IPS-11a (cell line): Measurements from ENCODE around the gene REEP3.
"Not testable (repeated sequence)": the region's sequence is repeated elsewhere in the genome, so short reads cannot be mapped to it uniquely, and the experiment has no call there.

Experiments used
- H3K4me3 ChIP-seq: one replicate; pipeline ENCODE4 v1.5.1; 2013; ENCODE audit warnings: low read depth, low read length, control low read depth

Gene REEP3

DNA sequence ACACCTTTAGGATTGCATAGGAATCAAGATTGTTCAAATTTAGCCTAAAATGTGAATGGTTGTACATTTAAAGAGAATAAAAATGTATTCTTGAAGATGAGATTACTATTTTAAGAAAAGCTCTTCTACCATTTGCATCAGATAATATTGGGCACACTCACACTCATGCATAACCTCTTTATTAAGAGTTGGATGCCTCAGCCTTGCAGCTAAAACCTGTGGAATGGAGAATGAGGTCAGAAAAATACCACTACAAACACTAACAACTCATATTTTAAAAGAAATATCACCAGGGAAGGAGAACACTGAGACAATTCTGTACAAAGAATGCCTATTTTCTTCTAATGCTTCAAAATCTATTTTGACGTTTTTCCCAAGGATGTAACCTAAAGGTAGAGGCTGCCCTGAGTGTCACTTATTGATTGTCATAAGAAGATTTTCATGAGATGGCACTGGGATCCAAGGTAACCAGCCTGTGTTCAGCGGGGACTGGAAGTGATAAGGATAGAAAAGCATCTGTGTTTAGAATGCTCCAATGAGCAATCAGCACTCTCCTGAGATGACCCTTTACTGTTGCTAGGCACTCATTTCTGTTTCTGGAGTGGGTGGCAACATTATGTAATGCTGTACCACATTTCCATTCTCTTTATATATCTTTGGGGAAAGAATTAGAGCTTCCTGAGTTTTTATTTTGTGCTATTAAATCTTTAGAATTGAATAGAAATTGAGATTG is 26.6 kb downstream of the REEP3 start:
- no peak overlapping the region for H3K4me3 ChIP-seq

DNA sequence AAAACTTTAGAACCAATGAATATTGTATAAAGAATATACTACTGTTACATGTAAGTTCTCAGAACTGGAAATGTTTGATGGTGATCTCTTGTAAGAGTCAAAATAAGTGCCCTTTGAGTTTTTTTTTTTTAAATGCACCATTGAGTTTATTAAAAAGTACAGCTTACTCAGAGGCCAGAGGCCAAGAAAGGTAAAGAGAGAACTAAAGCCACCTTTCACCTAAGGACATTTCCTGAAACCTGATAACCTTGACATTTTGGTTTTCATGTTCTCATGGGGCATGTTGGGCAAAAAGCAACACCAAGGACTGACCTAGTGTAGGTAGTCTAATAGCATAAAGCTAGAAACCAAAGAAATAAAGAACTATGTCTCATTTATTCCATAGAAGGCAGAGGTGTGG is 27.7 kb downstream of the REEP3 start:
- H3K4me3 ChIP-seq: no peak overlapping the region

DNA sequence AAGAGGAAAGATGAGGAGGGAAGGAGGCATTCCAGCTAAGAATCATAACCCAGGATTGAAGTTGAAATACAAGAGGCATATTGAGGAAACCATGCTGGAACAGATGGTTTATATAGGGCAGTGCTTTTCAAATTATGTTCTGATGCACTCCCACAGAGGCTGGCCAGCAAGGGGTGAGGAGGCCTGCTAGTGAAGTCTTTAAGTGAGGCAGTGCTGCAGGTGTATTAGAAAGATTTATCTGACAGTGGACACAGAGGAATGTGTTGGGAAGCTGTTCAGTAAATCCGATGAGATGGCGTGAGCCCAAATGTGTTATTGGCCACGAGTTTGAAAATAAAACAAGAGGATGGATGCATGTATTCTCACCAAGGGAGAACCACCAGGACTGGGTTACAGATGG is 28.6 kb downstream of the REEP3 start:
- no peak overlapping the region for H3K4me3 ChIP-seq

- H3K4me3 ChIP-seq: no peak overlapping the region
Observed at GRCh38 chr10:63553031-63553430, 31.8 kb downstream of the REEP3 start.

DNA sequence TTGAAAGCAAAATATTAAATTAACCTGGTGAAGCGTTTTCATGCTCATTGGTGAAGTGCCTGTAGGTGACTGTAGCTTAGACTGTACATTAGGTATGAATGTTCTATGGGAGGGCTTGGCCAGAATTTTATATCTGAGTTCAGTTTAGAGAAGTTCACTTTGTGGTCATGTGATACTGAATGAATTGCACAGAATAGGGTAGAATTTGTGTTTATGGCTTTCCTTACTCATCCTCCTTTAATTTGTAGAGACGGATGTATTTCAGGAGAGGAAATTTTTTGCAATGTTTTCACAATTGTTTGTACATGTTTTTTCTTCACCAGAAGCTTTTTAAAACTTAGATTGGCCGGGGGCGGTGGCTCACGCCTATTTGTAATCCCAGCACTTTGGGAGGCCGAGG is 32.3 kb downstream of the REEP3 start:
- no peak overlapping the region for H3K4me3 ChIP-seq

DNA sequence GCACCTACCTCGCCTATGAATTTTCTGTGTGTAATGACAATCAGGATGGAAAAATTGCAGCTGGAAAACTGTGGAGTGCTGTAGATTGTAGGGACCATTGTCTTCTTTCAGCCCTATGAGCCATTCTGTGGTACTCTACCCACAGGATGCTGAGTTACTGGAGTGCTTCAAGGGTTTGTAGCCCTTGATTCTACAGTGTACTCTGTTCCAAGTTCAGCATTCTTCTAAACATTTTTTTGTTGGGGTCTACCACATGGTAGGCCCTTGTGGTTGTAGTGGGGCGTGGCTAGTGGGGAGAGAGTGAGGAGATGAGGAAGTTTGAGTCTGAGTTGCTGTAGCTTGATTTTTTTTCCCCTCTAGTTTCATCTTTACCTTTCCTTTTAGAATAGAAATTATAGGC is 33.5 kb downstream of the REEP3 start:
- H3K4me3 ChIP-seq: no peak overlapping the region

- no peak overlapping the region for H3K4me3 ChIP-seq
Observed at GRCh38 chr10:63555330-63555729, 34.1 kb downstream of the REEP3 start.

DNA sequence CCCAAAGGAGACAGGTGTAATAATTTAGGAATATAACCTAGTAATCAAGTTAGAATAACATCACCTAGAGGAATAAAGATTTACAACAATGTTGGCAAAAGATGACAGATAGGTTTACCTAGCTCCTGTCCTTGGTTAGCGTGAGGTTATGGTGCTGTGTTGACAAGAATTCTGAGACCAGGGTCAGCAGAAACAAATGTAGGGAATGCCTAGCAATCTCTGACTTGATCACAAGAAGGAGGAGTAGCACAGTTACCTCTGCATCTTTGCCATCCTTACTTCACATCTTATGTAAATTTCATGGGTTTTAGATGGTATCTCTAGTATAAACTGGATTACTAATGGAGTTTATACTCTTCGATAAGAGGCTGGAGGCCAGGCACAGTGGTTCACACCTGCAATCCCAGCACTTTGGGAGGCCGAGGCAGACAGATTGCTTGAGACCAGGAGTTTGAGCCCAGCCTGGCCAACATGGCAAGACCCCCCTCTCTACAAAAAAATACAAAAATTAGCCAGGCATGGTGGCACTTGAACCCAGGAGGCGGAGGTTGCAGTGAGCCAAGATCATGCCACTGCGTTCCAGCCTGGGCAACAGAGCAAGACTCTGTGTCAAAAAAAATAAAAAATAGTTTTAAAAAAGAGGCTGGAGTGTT is 37.1 kb downstream of the REEP3 start:
- H3K4me3 ChIP-seq: no peak overlapping the region

DNA sequence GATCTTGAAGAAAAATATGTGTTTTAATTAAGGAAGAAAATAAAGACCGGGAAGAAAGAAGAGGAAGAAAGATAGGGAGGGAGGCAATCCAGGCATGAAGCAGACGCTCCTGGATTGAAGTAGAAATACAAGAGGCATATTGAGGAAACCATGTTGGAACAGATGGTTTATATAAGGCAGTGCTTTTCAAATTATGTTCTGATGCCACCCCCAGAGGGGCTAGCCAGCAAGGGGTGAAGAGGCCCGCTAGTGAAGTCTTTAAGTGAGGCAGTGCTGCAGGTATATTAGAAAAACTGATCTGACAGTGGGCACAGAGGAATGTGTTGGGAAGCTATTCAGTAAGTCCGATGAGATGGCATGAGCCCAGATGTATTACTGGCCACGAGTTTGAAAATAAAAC is 40.1 kb downstream of the REEP3 start:
- no peak overlapping the region for H3K4me3 ChIP-seq

DNA sequence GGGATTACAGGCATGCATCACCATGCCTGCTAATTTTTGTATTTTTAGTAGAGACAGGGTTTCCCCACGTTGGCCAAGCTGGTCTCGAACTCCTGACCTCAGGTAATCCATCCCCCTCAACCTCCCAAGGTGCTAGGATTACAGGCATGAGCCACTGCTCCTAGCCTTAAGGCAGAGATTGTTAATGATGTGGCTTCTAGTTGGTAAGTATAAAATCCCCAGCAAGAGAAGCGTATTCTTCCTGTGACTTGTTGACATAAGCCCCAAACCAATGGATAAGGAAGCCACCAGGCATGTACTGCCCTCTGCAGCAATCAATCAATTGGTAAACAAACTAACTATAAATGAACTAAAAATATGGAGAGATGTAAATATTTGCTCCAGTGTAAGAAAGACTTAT is 41.2 kb downstream of the REEP3 start:
- no peak overlapping the region for H3K4me3 ChIP-seq

DNA sequence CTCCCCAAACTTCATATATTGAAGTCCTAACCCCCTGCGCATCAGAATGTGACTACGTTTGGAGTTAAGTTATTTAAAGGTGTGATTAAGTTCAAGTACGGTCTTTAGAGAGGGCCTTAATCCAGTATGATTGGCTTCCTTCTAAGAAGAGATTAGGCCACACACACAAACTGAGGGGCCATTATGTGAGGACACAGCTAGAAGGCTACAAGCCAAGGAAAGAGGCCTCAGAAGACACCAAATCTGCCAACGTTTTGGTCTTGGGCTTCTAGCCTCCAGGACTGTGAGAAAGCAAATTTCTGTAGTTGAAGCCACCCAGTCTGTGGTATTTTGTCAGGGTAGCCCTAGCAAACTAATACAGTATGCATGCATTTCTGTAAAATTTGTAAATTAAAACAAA is 41.7 kb downstream of the REEP3 start:
- no peak overlapping the region for H3K4me3 ChIP-seq

GRCh38 chr10:63563623-63564022 is 42.4 kb downstream of the REEP3 start:
- no peak overlapping the region for H3K4me3 ChIP-seq

DNA sequence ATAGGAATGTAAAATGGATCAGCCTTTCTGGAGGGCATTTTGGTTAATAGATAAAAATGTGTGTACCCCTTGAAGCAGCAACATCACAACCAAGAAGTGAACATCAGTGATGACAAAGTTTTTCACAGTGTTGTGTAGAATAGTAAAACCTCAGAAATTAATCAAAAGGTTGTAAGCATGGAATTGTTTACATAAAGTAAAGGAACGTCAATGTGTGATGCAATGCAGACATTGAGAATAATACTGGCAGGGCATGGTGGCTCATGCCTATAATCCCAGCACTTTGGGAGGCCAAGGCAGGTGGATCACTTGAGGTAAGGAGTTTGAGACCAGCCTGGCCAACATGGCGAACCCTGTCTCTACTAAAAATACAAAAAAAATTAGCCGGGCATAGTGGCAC is 43.5 kb downstream of the REEP3 start:
- not testable (repeated sequence) for H3K4me3 ChIP-seq

DNA sequence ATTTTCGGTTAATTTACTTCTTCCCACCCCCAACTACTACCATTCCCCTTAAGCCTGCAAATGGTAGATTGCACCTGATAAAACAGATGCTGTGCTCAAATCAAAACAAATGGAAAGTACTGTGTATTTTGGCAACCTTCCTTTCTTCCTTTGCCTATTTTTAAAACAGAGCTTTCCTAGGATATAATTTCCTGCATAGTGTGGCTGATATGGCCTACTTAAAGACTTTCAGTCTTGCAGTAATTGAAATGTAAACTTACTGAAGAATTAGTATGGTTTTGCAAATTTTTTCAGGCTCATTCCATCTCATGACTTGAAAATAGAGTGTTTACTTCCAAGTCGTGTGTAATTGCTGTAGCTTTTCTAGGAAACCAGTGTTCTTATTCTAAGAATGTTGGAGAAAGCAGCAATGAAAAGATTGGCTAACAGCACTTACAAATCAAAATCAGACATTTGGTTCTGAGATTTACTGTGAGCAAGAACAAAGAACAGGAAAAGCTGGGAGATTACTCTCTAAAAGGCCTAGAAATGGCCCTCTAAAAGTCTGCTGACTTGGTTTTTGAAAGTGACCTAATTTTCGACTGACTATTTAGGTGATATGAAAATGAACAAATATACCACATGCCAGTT is 52.0 kb downstream of the REEP3 start:
- no peak overlapping the region for H3K4me3 ChIP-seq

GRCh38 chr10:63574011-63574410 is 52.8 kb downstream of the REEP3 start:
- no peak overlapping the region for H3K4me3 ChIP-seq

- H3K4me3 ChIP-seq: no peak overlapping the region
Observed at GRCh38 chr10:63576501-63576900, 55.3 kb downstream of the REEP3 start.

GRCh38 chr10:63578501-63578900 is 57.3 kb downstream of the REEP3 start:
- H3K4me3 ChIP-seq: no peak overlapping the region

DNA sequence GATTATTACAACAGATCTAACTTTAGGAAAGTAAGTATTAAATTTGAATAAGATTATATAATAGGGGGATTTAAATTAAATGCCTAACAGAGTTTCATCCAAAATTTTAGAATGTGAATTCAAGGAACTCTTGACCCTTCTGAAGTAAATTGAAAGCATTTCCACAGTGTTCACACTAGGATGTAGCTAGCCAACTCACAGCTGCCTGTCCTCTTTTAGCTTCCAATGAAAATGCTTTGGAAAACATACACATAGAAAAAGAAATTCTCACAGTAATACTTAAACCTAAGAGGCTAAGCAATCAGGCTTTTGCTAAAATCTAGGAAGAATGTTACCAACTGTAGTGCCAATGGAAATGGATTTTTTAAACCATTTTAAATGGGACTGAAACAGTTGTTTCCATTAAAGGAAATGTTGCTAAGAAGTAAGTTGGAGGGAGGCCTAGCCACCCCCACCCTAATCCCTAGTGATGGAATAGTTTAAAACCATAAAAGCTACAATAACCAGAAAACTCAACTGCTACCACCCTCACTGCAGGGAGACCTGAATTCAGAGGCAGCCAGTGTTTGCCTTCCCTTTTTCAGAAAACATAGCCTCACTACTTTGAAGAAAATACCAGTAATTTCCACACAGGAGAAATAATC is 58.3 kb downstream of the REEP3 start:
- H3K4me3 ChIP-seq: no peak overlapping the region

DNA sequence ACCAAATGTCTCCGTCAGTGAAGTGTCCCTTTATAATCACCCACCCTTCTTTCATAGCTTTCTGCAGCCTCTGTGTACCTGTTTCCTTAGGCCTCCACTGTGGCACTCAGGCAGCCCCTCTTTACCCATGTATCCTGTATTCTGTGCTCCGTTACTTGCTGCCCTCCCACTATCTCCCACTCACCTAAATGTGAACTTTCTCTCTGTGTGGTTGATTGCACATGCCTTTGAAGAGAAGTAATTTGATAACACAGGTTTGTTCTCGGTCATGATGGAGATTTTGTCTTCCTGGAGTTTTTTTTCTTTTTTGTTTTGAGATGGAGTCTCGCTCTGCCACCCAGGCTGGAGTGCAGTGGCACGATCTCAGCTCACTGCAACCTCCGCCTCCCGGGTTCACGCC is 61.5 kb downstream of the REEP3 start:
- H3K4me3 ChIP-seq: no peak overlapping the region

DNA sequence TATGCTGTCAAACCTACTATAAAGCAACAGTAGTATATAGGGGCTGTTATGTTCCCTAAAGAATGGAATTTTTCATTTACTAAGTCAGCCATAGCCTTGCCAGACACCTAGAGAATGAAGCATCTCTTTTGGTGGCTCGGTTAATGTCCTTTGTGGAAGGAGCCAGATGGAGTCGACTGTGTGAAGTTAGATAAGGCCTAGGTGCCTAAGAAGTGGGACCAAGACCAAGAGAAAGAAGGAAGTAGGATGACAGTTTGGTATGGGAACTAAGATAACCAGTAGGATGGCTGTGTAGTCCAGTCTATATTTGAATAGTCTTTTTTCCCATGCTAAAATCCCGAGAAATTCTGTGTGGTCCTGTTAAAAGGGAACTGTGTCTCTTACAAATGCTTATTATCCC is 62.2 kb downstream of the REEP3 start:
- no peak overlapping the region for H3K4me3 ChIP-seq

DNA sequence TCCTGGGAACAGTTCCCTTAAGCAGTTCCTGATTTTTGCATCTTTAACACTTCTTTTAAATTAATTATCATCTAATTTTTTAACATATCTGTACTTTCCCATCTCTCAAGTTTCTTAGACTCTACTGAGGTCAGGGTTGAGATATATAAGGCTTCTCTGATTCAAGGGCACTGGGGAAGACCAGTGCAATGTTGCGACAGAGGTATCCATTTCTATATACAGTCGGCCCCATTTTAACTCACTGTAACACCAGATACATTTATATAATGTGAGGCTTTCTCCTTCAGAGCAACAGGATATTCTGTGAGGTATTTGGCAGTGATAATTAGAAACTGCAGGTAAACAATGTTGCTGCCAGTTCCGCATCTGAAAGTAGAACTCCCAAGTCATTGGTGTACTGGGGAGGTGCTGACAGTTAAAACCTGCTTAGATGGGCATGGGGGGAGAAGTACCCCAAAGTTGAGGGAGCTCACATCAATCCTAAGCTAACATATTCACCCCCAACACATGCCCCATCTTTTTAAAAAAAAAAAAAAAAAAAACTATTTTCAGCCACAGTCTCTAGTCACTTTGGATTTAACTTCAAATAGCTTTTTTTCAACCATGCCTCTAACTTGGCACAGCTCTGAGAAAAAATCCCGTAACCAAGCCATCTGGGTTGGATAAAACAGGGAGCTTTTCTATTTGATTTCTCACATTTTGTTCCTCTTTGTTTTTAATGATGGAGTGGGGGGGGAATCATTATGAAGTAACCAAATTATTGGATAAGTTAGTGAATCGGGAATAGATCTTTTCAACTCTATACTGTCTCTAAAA is 62.9 kb downstream of the REEP3 start:
- no peak overlapping the region for H3K4me3 ChIP-seq
